Ovary (tissue), 3 donors: ENCODE data around the gene SFSWAP.

ENCODE experiments used
- POLR2A ChIP-seq: fragments of 450-650 bp; IDR thresholded peaks from one replicate; pipeline ENCODE4 v1.6.1; 2017; ENCODE audit warnings: antibody characterized with exemption, mild to moderate bottlenecking, moderate library complexity
- TF ChIP-seq, protein P1 (sequence below), 3 donors: fragments of 450-650 bp in 2 of 3; fragments of 200-600 bp in 1 of 3; IDR thresholded peaks; one replicate each; pipeline versions ENCODE4 v1.5.1 to v1.8.0; 2016 to 2022; ENCODE audit warnings: antibody characterized with exemption in 3 of 3, mild to moderate bottlenecking in 1 of 3
- donor health status: DM: no; HTN: no; CAD: no.

DNA sequence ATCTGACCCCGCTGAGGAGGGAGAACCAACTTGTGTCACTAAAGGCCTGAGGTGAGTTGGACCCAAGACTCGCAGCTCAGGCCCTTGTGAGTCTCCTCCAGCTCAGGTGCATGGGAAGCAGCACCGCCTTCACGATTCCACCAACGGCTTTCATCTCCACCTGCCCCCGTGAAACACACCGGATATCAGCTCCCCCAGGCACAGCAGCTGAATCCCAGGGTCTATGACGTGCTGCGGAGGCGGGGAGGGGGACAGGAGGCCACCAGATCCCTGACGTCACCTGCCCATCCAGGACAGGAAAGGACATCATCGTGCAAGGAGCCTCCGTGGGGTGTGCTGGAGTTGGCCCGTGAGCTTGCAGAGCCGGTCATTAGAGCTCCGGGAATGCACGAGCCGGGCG is 18.5 kb upstream of the SFSWAP start:
- TF ChIP-seq, protein P1, sequence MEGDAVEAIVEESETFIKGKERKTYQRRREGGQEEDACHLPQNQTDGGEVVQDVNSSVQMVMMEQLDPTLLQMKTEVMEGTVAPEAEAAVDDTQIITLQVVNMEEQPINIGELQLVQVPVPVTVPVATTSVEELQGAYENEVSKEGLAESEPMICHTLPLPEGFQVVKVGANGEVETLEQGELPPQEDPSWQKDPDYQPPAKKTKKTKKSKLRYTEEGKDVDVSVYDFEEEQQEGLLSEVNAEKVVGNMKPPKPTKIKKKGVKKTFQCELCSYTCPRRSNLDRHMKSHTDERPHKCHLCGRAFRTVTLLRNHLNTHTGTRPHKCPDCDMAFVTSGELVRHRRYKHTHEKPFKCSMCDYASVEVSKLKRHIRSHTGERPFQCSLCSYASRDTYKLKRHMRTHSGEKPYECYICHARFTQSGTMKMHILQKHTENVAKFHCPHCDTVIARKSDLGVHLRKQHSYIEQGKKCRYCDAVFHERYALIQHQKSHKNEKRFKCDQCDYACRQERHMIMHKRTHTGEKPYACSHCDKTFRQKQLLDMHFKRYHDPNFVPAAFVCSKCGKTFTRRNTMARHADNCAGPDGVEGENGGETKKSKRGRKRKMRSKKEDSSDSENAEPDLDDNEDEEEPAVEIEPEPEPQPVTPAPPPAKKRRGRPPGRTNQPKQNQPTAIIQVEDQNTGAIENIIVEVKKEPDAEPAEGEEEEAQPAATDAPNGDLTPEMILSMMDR (IDR thresholded peaks at IDR 0.05): no peak
- TF ChIP-seq POLR2A: no peak
